HepG2 (cell line): ENCODE measurements around the gene TLR9.

Experiments
- HDAC2 ChIP-seq: sonication (generic); formaldehyde crosslinking; IDR thresholded peaks from 2 replicates; pipeline ENCODE4 v1.4.0; 2020; ENCODE audit warnings: missing genetic modification reagents
- NONO ChIP-seq, 2 experiments: fragments of 450-650 bp in 1 of 2; sonication (generic) in 1 of 2; formaldehyde crosslinking in 1 of 2; IDR thresholded peaks in 1 of 2; conservative IDR thresholded peaks in 1 of 2; 2 replicates each; pipeline versions ENCODE4 v1.6.1 to v1.8.0; 2017 to 2022; ENCODE audit warnings: mild to moderate bottlenecking in 1 of 2, missing genetic modification reagents in 1 of 2, moderate library complexity in 1 of 2
- RFXAP ChIP-seq: sonication (generic); formaldehyde crosslinking; IDR thresholded peaks from 2 replicates; pipeline ENCODE4 v1.4.0; 2020; ENCODE audit warnings: missing genetic modification reagents, borderline replicate concordance
- SP4 ChIP-seq: sonication (generic); formaldehyde crosslinking; IDR thresholded peaks from 2 replicates; pipeline ENCODE4 v1.8.1; 2023; ENCODE audit warnings: mild to moderate bottlenecking, missing genetic modification reagents
- TAF1 ChIP-seq: sonication (generic); formaldehyde crosslinking; IDR thresholded peaks from 2 replicates; pipeline ENCODE4 v1.4.0; 2020; ENCODE audit warnings: missing genetic modification reagents
- ZNF3 ChIP-seq: IDR thresholded peaks from 2 replicates; pipeline ENCODE4 v1.7.0; 2017; ENCODE audit warnings: inconsistent platforms

DNA sequence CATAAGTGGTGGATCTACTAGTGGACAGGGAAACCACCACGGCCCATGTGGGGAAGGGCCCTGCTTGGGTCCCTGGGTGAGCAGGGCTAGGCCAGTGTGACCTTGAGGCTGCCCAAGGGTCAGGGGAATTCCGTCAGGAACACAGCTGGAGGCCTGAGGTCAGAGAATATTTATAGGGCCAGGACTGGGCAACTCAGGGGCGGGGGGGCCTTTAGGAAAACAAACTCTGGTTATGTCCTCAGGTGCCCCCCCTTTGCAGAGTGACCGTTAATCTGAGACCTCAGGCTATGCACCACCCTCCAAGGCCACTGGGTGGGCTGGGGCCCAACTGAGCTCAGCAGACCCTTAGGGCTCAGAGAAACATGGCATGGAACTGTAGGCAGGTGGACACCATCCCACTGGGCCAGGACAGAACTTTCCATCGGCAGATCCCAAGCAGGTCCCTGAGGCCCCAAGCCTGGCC is 11.0 kb upstream of the TLR9 start:
- TF ChIP-seq SP4 (CRISPR knock-in tag) (no peak), ZNF3 (CRISPR knock-in tag) (no peak), NONO (IDR thresholded peaks at IDR 0.05) (no peak), NONO (CRISPR knock-in tag; conservative IDR thresholded peaks at IDR 0.05) (no peak), TAF1 (CRISPR knock-in tag) (no peak), RFXAP (CRISPR knock-in tag) (no peak), HDAC2 (CRISPR knock-in tag) (no peak)
